Lung (tissue), 12 donors: ENCODE results near the gene COL9A3. TPM values are rescaled to one million over a fixed set of nuclear protein-coding genes. Genes with fewer than 3 reads are reported as not detected.

Experiments used
- ATAC-seq: fragments of 200-7000 bp; cut with Tn5 transposase; one replicate; pipeline ENCODE4 v1.9.1; 2020; ENCODE audit warnings: moderate number of reproducible peaks; ENCODE audit not compliant: insufficient read depth, low FRiP score
- DNase-seq, 3 donors: peaks; one replicate each; pipeline ENCODE4 v3.0.0-alpha.2; 2013 to 2017
- H3K27ac ChIP-seq, 2 donors: one replicate each; pipeline ENCODE4 v1.5.1; 2013; ENCODE audit warnings: mild to moderate bottlenecking in 2 of 2, moderate library complexity in 2 of 2, control low read depth in 1 of 2, inconsistent platforms in 1 of 2, low read depth in 1 of 2, low read length in 1 of 2
- H3K27me3 ChIP-seq, 3 donors: one replicate each; pipeline ENCODE4 v1.5.1; 2013; ENCODE audit warnings: low read length in 2 of 3; ENCODE audit not compliant: control insufficient read depth in 3 of 3, insufficient read depth in 3 of 3
- H3K36me3 ChIP-seq, 4 donors: one replicate each; pipeline ENCODE4 v1.5.1; 2013; ENCODE audit warnings: low read length in 4 of 4, mild to moderate bottlenecking in 1 of 4, moderate library complexity in 1 of 4; ENCODE audit not compliant: control insufficient read depth in 4 of 4, insufficient read depth in 4 of 4
- H3K4me1 ChIP-seq, 5 donors: one replicate each; pipeline ENCODE4 v1.5.1; 2013; ENCODE audit warnings: low read length in 5 of 5, mild to moderate bottlenecking in 2 of 5, moderate library complexity in 1 of 5; ENCODE audit not compliant: control insufficient read depth in 5 of 5, insufficient read depth in 5 of 5
- H3K4me3 ChIP-seq: one replicate; pipeline ENCODE4 v1.5.1; 2013; ENCODE audit warnings: mild to moderate bottlenecking, control low read depth, moderate library complexity
- H3K9ac ChIP-seq, 2 donors: one replicate each; pipeline ENCODE4 v1.5.1; 2013; ENCODE audit warnings: low read length in 2 of 2, control low read depth in 1 of 2; ENCODE audit not compliant: insufficient read depth in 1 of 2
- H3K9me3 ChIP-seq, 4 donors: one replicate each; pipeline ENCODE4 v1.5.1; 2013; ENCODE audit warnings: low read length in 3 of 4, mild to moderate bottlenecking in 1 of 4, moderate library complexity in 1 of 4; ENCODE audit not compliant: control insufficient read depth in 4 of 4, insufficient read depth in 3 of 4
- CTCF ChIP-seq: IDR thresholded peaks from 2 replicates; pipeline ENCODE4 v1.5.1; 2012; ENCODE audit warnings: mild to moderate bottlenecking; ENCODE audit errors: control extremely low read depth, extremely low read depth
- WGBS, 2 donors: extraction: QIAGEN DNeasy Blood & Tissue Kit; methylation state at CpG; one replicate each; pipeline ENCODE4 v1.1.7; 2013; 5-methylcytosine and 5-hydroxymethylcytosine counted together
- polyA plus RNA-seq, 2 donors: library from polyadenylated mRNA; stranded (reverse); fragments of 200-250 nt; gene quantifications; one replicate each; pipeline ENCODE4 v1.2.1, GENCODE V29; 2013
- total RNA-seq, 2 donors: library from RNA; depleted of rRNA in 1 of 2; stranded (reverse); fragments of >200 nt in 1 of 2; gene quantifications; one replicate each; pipeline ENCODE4 v1.2.1, GENCODE V29; 2014 to 2021
- donor health status: control.
- donor health status: control.
- donor health status: Bipolar disorder and iron deficiency.
- donor health status: healthy.
- donor health status: DM: yes; HTN: yes; CAD: no.

COL9A3 gene
- total and polyA plus RNA-seq, 4 donors = 0.55 to 26.1 (median 4.0) TPM

GRCh38 chr20:62816031-62816883 lies 593 bp upstream of the COL9A3 start:
- Histone ChIP-seq H3K9me3 (peaks cover 0 to 7% (median 0%) of the 10 kb centered on the region in 4 donors), H3K9ac (no peak overlapping the region), H3K4me3 (peak overlapping the region; percentile 5), H3K4me1 (peaks cover 0 to 45% (median 12%) of the 10 kb centered on the region in 5 donors), H3K36me3 (peaks cover 0 to 26% (median 3%) of the 10 kb centered on the region in 4 donors), H3K27me3 (peaks cover 2 to 12% (median 11%) of the 10 kb centered on the region in 3 donors), H3K27ac (no peak overlapping the region)
- TF ChIP-seq CTCF = no peak
- DNase-seq = peak; percentile 50 to 70 (median 53)
- no peak for ATAC-seq
- WGBS, 2 donors = 2 to 4% methylated on average over 49 to 57 of the region's 57 CpGs

GRCh38 chr20:62817975-62818591 lies 1.2 kb downstream of the COL9A3 start:
- Histone ChIP-seq H3K36me3 (peaks cover 0 to 8% (median 0%) of the 10 kb centered on the region in 4 donors), H3K9me3 (peaks cover 0 to 3% (median 0%) of the 10 kb centered on the region in 4 donors), H3K27me3 (peaks cover 2 to 12% (median 11%) of the 10 kb centered on the region in 3 donors), H3K4me3 (no peak overlapping the region), H3K4me1 (peaks cover 0 to 45% (median 12%) of the 10 kb centered on the region in 5 donors), H3K9ac (peak overlapping the region in 1 of 2 donors; percentile 25), H3K27ac (no peak overlapping the region)
- DNase-seq (no peak), ATAC-seq (no peak)
- no peak for TF ChIP-seq CTCF
- WGBS, 2 donors = 71 to 79% methylated on average over 11 to 12 of the region's 12 CpGs

- DNase-seq (peak; percentile 87 to 94 (median 88)), ATAC-seq (no peak)
- Histone ChIP-seq H3K9me3 (peaks cover 0 to 3% (median 0%) of the 10 kb centered on the region in 4 donors), H3K36me3 (peaks cover 0 to 3% (median 0%) of the 10 kb centered on the region in 4 donors), H3K27me3 (peaks cover 2 to 12% (median 11%) of the 10 kb centered on the region in 3 donors), H3K4me3 (no peak overlapping the region), H3K4me1 (peaks cover 0 to 50% (median 12%) of the 10 kb centered on the region in 5 donors), H3K27ac (no peak overlapping the region), H3K9ac (no peak overlapping the region)
- WGBS, 2 donors = 12 to 13% methylated on average over 23 to 25 of the region's 25 CpGs
- no peak for TF ChIP-seq CTCF
These were observed 2.0 kb downstream of the COL9A3 start for GRCh38 chr20:62818592-62819493.
